Hematopoietic multipotent progenitor cell treated with erythropoietin and hydrocortisone succinate and interleukin-3 and kit ligand, for 4 days (in vitro differentiated cells): Measurements from ENCODE around the gene AUTS2.
"Not testable (repeated sequence)": the region's sequence is repeated elsewhere in the genome, so short reads cannot be mapped to it uniquely, and the experiment has no call there.

ENCODE experiments used
- DNase-seq: peaks from one replicate; pipeline ENCODE4 v3.0.0-alpha.2; 2015

AUTS2 gene

DNA sequence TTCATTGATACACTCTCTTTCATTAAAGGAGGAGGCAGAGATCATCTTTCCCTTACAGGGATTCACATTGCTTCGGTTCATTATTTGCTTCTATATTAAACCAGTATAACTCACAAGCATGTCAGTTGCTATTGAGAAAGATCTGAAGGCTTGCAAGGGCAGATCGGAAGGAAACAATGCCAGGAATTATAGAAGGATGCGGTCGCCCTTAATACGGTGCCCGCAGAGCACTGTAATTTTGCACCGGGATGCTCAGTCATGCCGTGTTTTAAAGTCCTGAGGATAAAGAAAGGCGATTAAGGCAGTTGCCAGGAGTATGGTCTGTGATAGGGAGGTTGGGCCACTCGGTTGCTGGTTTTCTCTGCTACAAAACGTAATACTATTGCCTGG is 1183.6 kb downstream of the AUTS2 start:
- no peak for DNase-seq

DNA sequence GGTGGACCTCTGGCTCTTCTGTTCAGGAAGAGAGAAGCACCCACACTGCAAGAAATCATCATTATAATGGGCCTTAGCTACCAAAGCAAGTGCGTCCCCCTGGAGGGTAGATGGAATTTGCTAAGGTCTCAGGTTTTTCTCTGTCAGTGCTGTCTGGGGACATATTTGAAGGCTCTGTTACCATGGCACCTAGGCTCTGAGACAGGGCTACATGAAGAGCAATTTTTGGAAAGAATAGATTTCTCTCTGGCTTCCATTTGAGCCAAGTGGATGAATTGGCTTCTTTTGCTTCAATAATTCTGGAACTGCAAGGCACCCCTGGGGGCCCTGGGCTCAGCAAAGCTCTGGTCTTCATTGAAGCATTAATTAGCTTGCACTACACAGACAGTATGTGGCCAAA is 1184.5 kb downstream of the AUTS2 start:
- no peak for DNase-seq

DNA sequence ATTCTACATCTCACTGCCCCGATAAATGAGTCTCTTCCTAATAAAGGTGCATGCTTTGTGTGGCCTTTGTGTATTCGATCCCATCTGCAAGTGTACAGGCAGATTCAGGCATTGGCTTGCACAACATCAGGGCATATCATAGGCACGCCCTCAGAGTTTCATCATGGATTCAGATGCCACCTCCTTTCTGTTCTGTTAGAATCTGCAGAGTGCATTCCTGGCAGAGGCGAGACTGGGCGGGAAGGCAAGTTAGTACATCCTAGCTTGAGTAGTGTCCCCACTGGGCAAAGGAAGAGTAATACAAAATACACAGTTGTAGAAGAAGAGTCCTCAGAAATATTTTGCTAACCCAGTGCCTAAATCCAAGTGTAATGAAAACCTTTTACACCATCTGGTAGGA is 1187.2 kb downstream of the AUTS2 start:
- DNase-seq: no peak

DNA sequence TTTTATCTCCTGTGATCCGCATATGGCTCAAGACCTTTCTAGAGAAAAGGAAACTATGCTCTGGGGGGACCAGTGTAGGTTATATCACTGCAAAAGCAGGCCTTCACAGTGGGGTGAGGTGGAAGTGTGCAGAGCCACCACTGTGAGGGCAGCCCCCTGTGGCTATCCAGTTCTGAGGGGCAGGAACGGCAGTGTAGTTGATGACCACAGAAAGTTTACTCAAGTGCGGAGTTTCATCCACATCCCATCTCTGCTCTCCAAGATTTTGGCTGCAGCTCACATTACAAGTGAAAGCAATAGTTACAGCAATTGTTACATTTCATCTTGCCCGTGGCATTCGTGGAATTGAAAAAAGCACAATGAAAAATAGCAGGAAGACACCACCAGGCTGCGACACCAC is 1187.8 kb downstream of the AUTS2 start:
- DNase-seq: no peak

DNA sequence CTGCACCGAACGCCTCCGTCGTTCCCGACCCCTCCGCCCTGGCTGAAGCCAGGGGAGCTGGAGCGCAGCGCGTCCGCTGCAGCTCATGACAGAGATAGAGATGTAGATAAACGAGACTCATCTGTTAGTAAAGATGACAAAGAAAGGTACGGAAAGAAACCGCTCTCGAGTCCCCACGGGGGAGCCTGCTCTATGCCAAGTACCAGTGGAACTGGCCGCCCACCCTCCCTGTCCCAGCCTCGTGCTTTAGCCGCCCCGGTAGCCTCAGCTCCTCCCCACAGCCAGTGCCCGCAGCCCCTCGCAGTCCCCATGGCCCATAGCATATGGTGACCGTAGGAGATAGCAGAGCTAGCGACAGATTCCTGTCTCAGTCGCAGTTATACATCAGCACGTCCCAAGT is 1189.0 kb downstream of the AUTS2 start:
- DNase-seq: no peak

DNA sequence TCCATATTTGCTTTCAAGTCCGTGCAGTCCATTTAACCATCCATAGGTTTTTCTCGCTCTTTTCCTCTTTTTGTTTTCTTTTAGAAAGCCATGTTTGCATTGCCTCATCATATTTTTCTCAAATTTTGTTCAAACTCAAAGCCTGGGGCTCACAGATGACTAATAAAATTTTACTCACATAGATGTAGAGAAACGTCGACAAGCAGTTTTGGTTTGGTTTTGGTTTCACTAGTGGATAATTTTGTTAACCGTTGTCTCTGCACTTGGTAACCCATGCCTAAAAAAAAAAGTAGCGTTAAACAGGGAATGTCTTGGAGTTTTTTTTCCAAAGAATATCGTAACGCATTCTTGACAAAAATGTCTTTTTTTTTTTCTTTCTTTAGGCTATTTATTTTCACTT is 1189.5 kb downstream of the AUTS2 start:
- no peak for DNase-seq

DNA sequence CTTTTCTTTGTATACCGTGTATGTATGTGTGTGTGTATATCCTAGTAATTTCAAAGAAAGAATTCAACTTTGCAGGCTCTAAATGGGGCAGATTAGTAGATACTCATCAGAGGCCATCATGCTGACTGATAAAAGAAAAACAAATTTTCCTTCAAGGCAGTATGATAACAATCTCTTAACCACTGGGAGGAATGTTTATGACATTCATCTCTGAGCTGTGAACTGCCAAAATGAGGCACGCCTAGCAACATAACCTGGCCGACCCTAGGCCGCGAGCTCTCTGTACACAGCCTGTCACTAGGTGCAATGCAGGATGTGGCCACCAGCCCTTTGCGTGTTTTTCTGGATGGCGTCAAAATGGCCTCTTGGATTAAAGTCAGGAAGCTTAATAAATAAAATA is 1190.0 kb downstream of the AUTS2 start:
- DNase-seq: no peak

DNA sequence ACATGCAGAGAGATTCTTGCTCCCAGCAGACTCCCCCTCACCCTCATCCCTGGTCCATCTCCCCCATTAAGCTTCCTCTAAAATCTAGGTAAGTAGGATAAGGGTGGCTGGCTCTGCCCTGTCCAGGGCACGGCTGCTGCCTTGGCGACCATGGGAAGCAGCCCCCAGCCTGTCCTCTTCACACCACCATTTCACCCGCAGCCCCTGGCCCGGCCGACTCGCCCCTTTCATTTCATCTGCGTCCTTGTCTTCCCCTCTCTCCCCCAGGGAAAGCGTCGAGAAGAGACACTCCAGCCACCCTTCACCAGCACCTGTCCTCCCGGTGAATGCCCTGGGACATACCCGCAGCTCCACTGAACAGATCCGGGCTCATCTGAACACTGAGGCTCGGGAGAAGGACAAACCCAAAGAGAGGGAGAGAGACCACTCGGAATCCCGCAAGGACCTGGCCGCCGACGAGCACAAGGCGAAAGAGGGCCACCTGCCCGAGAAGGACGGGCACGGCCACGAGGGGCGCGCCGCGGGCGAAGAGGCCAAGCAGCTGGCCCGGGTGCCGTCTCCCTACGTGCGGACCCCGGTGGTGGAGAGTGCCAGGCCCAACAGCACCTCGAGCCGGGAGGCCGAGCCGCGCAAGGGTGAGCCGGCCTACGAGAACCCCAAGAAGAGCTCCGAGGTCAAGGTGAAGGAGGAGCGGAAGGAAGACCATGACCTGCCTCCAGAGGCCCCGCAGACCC is 1191.4 kb downstream of the AUTS2 start:
- no peak for DNase-seq

DNA sequence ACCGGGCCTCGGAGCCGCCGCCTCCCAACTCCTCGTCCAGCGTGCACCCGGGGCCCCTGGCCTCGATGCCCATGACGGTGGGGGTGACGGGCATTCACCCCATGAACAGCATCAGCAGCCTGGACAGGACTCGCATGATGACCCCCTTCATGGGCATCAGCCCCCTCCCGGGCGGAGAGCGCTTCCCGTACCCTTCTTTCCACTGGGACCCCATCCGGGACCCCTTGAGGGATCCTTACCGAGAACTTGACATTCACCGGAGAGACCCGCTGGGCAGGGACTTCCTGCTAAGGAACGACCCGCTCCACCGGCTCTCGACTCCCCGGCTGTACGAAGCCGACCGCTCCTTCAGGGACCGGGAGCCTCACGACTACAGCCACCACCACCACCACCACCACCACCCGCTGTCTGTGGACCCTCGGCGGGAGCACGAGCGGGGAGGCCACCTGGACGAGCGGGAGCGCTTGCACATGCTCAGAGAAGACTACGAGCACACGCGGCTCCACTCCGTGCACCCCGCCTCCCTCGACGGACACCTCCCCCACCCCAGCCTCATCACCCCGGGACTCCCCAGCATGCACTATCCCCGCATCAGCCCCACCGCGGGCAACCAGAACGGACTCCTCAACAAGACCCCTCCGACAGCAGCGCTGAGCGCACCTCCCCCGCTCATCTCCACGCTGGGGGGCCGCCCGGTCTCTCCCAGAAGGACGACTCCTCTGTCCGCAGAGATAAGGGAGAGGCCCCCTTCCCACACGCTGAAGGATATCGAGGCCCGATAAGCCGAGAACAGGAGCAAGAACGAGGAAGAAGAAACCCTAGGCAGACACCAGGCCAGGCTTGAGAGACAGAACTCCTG is 1192.2 kb downstream of the AUTS2 start:
- no peak for DNase-seq

DNA sequence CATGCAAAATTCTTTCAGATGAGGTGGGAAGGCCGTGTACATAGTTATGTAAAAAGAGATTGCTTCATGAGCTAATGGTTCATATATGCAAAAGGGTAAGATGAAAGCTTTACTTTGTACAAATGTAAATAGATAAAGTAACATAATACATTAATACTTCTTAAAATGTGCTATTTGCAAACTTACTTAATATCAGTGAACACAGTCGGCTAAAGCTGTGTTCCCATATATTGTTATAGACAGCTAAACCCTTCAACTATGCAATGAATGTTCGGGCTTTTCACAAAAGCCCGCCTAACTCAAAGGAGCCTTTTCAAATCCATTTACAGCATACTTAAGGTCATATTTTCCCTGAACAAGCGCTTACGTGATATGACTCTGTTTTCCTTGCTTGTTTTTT is 1193.1 kb downstream of the AUTS2 start:
- no peak for DNase-seq

DNA sequence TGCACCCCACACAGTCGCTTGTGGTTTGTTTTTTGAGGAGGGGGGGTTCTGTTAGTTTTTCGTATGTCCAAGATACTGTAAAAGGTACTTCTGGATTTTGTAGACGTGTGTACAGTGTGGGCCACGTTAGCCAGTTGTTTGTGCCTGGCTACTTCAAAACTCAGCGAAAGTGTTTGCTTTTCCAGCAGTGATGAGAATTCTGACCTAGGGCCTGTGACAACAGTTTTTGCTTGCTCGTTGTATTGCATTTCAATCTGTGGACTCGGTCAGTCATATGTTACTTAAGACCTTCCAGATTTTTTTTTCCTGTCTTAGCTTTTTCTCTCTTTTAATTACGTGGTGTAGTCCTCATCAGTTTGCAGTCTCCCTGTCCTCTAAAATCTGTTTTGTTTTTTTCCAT is 1194.8 kb downstream of the AUTS2 start:
- no peak for DNase-seq

DNA sequence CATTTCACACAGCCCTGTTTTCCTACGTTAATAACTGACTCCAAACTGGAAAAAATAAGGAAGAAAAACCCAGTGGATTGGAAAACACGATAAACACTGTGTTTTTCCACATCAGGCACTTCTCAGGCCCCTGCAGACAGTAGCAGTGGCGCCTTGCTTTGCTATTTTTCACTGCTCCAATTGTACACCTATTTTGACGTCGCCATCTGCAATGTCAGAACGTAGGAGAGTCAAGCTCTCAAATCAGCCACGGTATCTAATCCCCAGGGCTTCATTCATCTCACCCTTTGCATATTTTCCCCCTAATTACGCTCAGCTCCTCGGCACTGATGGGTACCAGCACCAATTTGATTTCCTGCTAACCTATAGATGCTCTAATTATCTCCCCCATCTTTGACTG is 1195.5 kb downstream of the AUTS2 start:
- no peak for DNase-seq

DNA sequence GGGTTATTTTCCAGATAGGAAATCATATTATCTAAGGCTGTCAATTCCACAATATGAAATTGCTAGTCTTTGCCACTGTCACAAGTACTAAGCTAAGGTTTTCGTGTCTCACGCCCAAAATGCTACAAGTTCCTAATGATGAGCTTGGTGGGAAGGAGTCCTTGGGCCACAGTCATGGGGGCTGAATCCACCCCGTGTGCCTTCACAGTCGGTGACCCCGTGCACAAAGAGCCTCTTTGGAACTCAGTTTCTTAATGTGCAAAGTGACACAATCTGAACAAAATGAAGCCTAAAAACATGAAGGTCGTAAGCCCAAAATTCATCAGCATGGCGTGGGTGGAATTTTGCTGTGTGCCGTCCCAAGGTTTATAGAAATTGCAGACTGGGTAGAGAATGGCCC is 1196.7 kb downstream of the AUTS2 start:
- DNase-seq: no peak

DNA sequence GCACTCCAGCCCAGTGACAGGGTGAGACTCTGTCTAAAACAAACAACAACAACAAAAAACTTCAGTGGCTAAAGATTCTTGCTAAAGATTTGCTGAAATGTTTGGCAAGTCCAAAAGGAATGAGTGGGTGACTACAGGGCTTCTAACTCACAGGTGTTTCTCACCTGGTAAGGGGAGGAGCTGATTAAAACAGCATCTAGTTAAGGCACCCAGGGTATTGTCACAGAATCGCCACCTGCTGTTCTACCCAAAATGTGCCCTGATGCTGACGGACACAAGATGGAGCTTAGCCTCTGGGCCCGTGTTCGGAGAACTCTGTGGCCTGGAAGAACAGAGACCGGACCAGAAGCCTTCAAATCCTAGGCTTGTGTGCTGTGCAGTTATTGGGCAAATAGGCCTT is 1197.7 kb downstream of the AUTS2 start:
- no peak for DNase-seq

DNA sequence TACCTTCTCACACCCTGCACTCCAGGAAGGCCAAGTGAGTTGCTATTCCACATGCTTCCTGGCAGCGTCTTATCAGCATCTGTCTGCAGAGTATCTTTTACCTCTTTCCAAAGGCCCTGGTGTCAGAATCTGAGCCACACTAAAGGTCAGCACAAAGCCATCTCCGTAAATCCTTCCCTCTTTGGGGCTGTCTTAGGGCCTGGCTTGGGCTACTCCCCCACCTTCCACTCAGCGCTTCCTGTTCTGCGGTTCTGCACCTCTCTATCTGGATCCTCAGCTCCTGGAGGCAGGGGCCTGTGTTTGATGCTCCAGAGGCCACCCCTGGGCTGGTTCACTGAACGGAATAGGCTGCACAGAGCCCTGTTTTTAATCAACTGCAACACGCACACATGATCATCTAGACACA is 1198.8 kb downstream of the AUTS2 start:
- peak; percentile 67 for DNase-seq

DNA sequence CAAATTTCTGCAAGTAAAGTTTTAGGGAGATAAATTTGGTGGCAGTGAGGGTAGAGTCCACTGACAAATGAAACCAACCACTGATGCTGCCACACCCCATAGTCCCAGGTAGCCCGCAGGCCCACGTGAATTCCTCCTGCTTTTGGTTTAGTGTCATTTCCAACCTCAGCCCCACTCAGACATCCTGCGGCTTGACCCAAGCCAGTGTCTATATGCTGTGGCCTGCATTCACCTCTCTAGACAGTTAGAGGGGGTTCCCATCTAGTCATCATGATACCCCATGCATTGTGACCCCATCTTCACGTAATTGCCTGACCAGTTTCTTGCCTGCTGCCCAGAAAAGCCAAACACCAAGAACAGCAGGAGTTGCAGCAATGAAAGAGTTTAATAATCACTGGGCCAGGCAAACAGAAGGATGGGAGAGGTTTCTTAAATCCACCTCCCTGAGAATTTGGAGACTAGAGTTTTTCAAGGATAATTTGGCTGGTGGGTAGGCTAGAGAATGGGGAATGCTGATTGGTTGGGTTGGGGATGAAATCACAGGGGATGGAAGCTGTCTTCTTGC is 1201.6 kb downstream of the AUTS2 start:
- no peak for DNase-seq

DNA sequence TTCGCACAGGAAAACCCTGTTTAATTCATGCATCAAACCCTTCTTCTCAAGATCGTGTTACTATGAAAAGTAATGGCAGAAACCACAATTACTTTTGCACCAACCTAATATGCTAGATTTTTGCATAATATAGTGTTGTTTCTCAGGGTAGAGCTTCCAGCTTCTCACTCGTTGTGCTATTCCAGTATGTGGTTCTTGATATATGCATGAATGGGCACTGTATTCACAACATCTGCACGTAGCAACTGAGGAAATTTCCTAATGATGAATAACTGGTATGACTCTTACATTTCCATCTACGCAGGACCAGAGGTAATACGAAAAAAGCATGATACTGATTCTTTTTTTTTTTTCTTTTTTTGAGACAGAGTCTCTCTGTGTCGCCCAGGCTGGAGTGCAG is 1207.1 kb downstream of the AUTS2 start:
- no peak for DNase-seq

DNA sequence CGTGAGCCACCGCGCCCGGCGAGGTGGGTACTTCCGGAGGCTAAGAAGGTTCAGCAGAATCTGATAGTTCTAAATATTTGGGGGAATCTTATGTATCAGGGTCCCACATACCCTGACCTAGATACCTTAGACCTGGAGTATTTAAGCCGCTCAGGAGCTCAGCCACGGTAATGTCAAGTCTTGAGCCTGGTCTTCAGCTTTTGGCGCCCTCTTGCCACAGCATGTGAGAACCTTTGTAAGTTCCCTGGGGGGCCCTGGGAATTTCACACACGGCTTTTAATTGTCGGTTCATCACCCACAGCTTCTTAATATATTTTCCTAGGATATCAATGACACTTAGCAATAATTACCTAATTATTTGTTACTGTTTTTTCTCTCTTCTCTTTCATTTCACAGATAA is 1209.4 kb downstream of the AUTS2 start:
- no peak for DNase-seq

DNA sequence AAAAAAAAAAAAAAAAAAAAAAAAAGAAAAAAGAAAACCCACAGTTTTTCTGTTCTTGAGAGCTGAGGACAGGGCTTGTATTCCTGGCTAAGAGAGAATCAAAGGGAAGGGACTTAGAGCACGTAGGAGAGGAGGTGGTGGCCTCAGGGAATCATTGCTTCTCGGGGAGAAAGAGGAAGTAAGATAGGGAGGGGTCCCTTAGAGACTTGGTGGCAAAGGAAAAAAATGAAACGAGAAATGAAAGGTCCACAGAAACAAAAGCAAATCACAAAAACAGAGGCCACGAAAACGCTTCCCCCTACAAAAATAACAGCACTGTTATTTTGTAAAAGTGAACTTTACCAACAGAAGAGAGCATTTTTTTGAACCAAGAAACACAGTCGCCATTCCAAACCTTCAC is 1210.6 kb downstream of the AUTS2 start:
- peak; percentile 20 for DNase-seq

DNA sequence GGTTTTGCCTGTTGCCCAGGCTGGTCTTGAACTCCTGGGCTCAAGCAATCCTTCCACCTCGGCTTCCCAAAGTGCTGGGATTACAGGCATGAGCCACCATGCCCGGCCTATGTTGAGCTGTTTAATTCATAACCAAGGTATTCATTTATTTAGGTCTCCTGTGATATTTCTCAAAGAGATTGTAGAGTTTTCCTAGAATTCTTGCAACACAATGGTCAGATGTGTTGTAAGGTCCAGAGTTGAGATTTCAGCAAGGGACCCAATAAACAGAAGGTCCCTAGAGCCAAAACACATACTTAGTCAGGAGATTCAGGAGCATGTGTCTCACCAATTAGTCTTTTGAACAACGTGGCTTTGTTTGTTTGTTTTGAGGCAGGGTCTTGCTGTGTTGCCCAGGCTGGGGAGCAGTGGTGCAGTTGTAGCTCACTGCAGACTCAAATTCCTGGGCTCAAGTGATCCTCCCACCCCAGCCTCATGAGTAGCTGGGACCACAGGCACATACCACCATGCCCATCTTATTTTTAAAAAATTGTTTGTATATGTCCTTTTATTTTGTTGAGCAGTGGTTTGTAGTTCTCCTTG is 1212.4 kb downstream of the AUTS2 start:
- DNase-seq: no peak

DNA sequence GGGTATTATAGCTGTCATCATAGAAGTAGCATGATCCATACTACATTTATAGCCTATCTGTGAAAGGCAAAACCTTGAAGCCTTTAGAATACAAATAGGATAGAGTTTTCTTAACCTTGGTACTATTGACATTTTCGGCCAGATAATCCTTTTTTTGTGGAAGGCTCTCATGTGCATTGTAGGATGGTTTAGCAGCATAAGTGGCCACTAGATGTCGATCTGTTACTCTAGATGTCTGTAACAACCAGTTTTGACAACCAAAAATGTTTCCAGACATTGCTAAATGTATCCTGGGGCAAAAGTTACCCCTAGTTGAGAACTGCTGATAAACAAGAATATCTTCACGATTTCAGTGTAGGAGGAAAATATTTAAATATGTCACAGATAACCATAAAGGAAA is 1214.2 kb downstream of the AUTS2 start:
- DNase-seq: no peak

DNA sequence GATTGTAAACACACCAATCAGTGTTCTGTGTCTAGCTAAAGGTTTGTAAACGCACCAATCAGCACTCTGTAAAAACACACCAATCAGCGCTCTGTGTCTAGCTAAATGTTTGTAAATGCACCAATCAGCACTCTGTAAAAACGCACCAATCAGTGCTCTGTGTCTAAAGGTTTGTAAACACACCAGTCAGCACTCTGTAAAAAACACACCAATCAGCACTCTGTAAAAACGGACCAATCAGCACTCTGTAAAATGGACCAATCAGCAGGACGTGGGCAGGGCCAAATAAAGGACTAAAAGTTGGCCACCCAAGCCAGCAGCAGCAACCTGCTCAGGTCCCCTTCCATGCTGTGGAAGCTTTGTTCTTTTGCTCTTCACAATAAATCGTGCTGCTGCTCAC is 1224.2 kb downstream of the AUTS2 start:
- DNase-seq: not testable (repeated sequence)

DNA sequence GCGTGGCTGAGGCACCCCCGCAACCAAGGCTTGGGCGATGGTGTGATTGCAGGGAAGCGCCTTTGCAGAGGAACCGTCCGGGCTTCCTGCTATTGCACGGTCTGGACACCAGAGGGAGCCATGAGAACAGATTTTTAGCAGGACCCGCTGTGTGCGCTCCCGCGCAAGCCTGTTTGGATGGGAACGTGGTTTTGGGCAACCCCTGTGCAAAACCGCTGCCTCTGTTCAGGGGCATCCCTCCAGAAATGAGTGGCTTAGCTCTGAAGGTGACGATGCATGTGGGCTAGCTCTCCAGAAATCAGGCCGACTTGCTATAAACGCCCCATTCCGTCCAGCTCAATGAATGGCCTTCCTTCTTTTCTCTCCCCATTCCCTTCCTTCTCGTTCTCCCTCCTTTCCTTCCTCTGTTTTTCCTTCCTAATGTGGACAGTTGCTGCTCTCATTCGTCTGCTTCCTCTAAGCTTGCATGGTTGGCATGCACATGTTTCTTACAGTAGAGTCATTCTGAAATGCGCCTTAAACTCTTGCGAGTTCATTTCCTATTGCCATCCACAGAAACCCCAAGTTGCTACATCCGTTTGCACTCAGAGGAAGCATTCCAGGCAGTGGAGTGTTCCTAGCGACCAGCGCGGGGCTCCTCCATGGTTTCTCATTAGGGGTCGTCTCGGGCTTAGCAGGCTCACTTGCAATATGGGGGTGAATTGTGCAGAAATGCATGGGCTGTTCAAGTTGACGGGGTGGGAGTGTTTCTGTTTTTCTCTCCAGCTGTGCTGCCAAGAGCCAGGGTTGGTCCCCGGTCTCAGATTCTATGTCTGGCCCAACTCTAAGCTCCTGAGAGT is 1231.2 kb downstream of the AUTS2 start:
- peak; percentile 74 for DNase-seq
